Type B pancreatic cell (in vitro differentiated cells): ENCODE results near the gene PPP1R1C. TPM values are rescaled to one million over a fixed set of nuclear protein-coding genes. Genes with fewer than 3 reads are reported as not detected.

Source experiments
- DNase-seq: peaks from one replicate; pipeline ENCODE4 v3.0.0; 2021; ENCODE audit warnings: mixed read lengths; ENCODE audit not compliant: unreplicated experiment; ENCODE audit errors: extremely low spot score
- H3K27ac Mint-ChIP-seq: 2 replicates; pipeline ENCODE4 v1.8.0; 2021; ENCODE audit warnings: mild to moderate bottlenecking, mixed read lengths
- H3K27me3 Mint-ChIP-seq: 2 replicates; pipeline ENCODE4 v1.8.0; 2021; ENCODE audit warnings: mixed read lengths
- H3K36me3 Mint-ChIP-seq: 2 replicates; pipeline ENCODE4 v1.8.0; 2021; ENCODE audit warnings: mixed read lengths
- H3K4me1 Mint-ChIP-seq: one replicate; pipeline ENCODE4 v1.8.0; 2021; ENCODE audit warnings: mixed read lengths; ENCODE audit not compliant: unreplicated experiment
- H3K4me3 Mint-ChIP-seq: 2 replicates; pipeline ENCODE4 v1.8.0; 2021; ENCODE audit warnings: mild to moderate bottlenecking, mixed read lengths
- H3K9me3 Mint-ChIP-seq: 2 replicates; pipeline ENCODE4 v1.8.0; 2021; ENCODE audit warnings: mixed read lengths
- total RNA-seq: library from RNA; stranded (reverse); gene quantifications from 2 replicates; pipeline ENCODE4 v1.2.1, GENCODE V29; 2021; ENCODE audit warnings: low replicate concordance
- TF ChIP-seq, protein P1 (sequence below): fragments of 200-600 bp; sonication (generic); conservative IDR thresholded peaks from 2 replicates; pipeline ENCODE4 v1.5.0; 2021; ENCODE audit warnings: antibody characterized with exemption, mild to moderate bottlenecking

The PPP1R1C gene
- total RNA-seq, 1 donor from 2014 or later, result 1.4 TPM

DNA sequence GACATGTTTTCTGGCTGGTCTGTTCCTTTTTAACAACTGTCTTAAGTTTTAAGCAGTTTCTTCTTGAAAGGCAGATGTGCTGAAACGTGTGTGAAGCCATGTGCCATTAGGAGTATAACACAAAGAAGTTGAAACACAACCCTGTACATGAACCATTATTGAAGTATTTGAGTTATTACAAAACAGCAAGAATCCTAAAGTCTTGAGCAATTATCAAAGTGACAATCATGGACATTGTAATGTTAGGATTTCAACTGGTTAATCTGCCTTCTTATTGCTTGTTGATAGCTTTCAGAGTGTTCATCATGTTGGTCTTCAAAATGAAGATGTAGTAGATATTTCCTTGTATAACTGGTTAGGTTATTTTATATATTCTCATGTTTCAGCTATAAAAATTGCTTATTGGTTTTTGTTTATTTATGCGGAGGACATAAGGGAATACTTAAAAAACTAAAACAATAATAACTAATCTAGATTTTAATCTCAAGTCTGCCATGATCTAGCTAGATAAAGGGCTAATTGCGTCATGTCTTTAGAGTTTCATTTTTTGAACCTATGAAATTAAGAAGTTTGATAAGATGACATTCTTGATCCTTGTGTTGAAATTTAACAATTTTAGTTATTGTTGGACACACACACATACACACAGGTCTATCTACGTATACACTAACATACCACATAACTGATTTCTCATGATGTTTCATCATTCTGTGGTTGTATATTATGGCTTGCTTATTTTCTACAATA is 21.1 kb downstream of the PPP1R1C start:
- no peaks in the 10 kb centered on the region for H3K27me3 Mint-ChIP-seq
- TF ChIP-seq, protein P1, sequence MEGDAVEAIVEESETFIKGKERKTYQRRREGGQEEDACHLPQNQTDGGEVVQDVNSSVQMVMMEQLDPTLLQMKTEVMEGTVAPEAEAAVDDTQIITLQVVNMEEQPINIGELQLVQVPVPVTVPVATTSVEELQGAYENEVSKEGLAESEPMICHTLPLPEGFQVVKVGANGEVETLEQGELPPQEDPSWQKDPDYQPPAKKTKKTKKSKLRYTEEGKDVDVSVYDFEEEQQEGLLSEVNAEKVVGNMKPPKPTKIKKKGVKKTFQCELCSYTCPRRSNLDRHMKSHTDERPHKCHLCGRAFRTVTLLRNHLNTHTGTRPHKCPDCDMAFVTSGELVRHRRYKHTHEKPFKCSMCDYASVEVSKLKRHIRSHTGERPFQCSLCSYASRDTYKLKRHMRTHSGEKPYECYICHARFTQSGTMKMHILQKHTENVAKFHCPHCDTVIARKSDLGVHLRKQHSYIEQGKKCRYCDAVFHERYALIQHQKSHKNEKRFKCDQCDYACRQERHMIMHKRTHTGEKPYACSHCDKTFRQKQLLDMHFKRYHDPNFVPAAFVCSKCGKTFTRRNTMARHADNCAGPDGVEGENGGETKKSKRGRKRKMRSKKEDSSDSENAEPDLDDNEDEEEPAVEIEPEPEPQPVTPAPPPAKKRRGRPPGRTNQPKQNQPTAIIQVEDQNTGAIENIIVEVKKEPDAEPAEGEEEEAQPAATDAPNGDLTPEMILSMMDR, result no peak
- no peak for DNase-seq
- H3K4me1 Mint-ChIP-seq, result no peaks in the 10 kb centered on the region
- H3K4me3 Mint-ChIP-seq, result no peak overlapping the region
- peaks cover 7% of the 10 kb centered on the region for H3K9me3 Mint-ChIP-seq
- no peaks in the 10 kb centered on the region for H3K36me3 Mint-ChIP-seq
- no peak overlapping the region for H3K27ac Mint-ChIP-seq

DNA sequence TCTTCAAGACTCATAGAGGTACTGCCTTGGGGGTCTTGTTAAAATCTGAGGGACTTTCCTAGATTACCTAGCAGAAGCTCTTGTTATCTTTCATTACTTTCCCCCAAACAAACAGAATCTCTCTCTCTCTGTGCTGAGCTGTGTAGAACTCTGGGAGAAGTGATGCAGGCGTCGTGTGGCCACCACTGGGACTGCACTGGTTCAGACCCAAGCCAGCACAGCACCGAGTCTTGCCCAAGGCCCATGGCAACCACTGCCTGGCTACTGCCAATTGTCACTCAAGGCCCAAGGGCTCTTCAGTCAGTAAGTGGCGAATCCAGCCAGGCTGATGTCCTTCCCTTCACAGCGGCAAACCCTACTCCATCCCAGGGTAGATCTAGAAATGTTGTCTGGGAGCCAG is 28.6 kb downstream of the PPP1R1C start:
- H3K4me1 Mint-ChIP-seq, result no peaks in the 10 kb centered on the region
- no peaks in the 10 kb centered on the region for H3K36me3 Mint-ChIP-seq
- no peaks in the 10 kb centered on the region for H3K27me3 Mint-ChIP-seq
- DNase-seq, result no peak
- TF ChIP-seq, protein P1, result no peak
- no peak overlapping the region for H3K4me3 Mint-ChIP-seq
- no peak overlapping the region for H3K27ac Mint-ChIP-seq
- peaks cover 7% of the 10 kb centered on the region for H3K9me3 Mint-ChIP-seq

DNA sequence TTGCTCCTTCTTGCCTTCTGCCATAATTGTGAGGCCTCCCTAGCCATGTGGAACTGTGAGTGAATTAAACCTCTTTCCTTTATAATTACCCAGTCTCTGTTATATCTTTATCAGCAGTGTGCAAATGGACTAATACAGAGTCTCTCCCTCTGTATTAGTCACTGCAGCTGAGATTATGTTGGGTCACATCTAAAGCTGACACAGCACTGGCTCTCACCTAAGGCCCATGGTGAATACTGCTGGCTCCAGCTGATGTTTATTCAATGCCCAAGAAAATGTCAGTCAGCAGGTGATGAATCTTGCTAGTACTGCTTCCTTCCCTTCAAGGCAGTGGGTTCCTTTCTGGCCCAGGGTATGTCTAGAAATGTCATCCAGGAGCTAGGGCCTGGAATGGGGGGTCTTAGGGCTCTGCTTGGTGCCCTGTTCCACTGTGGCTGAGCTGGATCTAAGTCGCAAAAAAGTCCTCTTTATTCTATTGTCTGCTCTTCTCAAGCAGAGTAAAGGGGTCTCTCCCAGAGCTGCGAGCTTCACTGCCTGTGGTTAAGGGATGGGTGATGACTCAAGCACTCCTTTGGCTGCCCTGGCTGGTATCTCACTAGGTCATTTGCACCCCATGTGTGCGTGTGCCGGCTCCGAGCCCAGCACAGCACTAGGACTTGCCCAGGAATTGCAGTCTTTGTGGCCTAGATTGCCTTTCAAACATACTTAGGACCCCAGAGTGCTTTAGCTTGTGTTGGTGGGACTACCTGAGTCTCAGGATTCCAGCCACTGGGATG is 29.9 kb downstream of the PPP1R1C start:
- Mint-ChIP-seq H3K4me3 (no peak overlapping the region), H3K4me1 (peaks cover 4% of the 10 kb centered on the region), H3K36me3 (no peaks in the 10 kb centered on the region), H3K27ac (no peak overlapping the region), H3K9me3 (peaks cover 4% of the 10 kb centered on the region), H3K27me3 (no peaks in the 10 kb centered on the region)
- TF ChIP-seq, protein P1, result no peak
- DNase-seq, result no peak

DNA sequence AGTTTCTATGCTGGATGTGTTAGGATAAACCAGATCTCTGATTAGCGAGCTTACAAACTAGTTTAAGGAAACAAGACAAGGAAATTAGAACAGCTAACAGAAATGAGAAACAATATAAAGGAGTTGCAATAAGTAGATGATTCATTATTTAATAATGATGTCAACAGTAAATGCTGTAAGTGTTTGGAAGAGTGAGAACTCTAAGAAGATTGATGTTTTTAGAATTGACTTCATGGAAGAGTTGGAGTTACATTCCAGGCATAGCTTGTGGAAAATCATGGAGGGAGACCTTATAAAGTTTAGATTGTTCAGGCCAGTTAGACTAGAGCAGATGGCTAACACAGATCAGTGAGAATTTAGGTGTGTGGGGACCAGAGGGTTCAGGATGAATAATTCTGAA is 32.6 kb downstream of the PPP1R1C start:
- Mint-ChIP-seq H3K27ac (no peak overlapping the region), H3K9me3 (peaks cover 8% of the 10 kb centered on the region), H3K4me3 (no peak overlapping the region), H3K27me3 (no peaks in the 10 kb centered on the region), H3K4me1 (peaks cover 9% of the 10 kb centered on the region), H3K36me3 (no peaks in the 10 kb centered on the region)
- no peak for DNase-seq
- TF ChIP-seq, protein P1, result no peak

DNA sequence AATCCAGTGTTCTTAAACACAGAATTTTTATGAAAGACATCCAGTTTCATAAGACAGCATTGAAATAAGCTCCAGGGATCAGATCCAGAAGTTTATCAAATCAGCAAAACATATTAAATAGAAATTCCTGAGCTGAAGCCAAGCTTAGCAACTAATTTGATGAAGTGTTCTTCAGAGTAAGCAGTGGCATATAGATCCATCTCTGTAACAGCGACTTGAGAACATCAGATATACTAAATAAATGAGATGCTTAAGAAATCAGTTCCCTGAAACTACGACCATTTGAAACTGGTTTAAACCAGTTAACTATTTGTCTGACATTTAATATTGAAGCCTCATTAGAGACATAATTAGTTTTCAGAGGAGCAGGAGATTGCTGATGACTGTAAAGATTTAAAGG is 34.1 kb downstream of the PPP1R1C start:
- Mint-ChIP-seq H3K4me3 (no peak overlapping the region), H3K4me1 (peaks cover 9% of the 10 kb centered on the region), H3K27ac (no peak overlapping the region)

More for the DNA sequence above, 34.1 kb downstream of the PPP1R1C start:
- TF ChIP-seq, protein P1, result no peak
- no peaks in the 10 kb centered on the region for H3K36me3 Mint-ChIP-seq
- H3K27me3 Mint-ChIP-seq, result no peaks in the 10 kb centered on the region
- H3K9me3 Mint-ChIP-seq, result peaks cover 8% of the 10 kb centered on the region
- no peak for DNase-seq
